Left lobe of liver (tissue), 2 donors: Measurements from ENCODE around the gene PDCL2. TPM values are rescaled to one million over a fixed set of nuclear protein-coding genes. Genes with fewer than 3 reads are reported as not detected.
A peak's percentile ranks its signal among the peaks of the same experiment; 100 is the strongest.
"Not testable (repeated sequence)": the region's sequence is repeated elsewhere in the genome, so short reads cannot be mapped to it uniquely, and the experiment has no call there.

Experiments
- ATAC-seq: fragments of 200-7000 bp; cut with Tn5 transposase; one replicate; pipeline ENCODE4 v1.9.1; 2020; ENCODE audit warnings: mild to moderate bottlenecking, moderate library complexity
- DNase-seq: peaks from one replicate; pipeline ENCODE4 v3.0.0-alpha.2; 2020; ENCODE audit warnings: low spot score
- total RNA-seq: library from RNA; stranded (reverse); gene quantifications from one replicate; pipeline ENCODE4 v1.2.1, GENCODE V29; 2021
- donor health status: DM: no; HTN: no; CAD: no; lungs with moderate emphysema.
- donor health status: DM: no; HTN: yes; CAD: no.

Gene PDCL2, protein sequence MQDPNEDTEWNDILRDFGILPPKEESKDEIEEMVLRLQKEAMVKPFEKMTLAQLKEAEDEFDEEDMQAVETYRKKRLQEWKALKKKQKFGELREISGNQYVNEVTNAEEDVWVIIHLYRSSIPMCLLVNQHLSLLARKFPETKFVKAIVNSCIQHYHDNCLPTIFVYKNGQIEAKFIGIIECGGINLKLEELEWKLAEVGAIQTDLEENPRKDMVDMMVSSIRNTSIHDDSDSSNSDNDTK
- total RNA-seq: not detected

DNA sequence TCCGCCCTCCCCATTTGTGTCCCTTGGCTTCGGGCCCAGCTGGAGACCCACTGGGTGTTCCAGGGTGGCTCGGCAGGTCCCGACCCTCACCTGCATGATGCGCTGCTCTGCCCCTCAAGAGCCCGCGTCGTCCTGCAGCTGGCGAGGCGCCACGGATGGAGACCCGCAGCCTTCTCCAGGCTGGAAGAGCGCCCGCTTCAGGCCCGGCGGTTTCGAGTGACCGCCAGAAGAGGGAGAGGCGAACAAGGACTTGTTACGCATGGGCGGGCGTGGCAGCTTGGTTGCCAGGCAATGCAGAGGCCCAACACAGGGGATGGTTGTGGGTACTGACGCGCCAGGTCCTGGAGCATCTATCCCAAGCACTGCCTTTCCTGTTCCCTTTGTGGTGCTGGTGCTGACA is at the start of gene PDCL2:
Gene PDCL2 (minus strand): TSS at position 232 of the 400 bp plus-strand sequence. CDS start 136 bp downstream, at position 96.
- DNase-seq (no peak), ATAC-seq (no peak)

DNA sequence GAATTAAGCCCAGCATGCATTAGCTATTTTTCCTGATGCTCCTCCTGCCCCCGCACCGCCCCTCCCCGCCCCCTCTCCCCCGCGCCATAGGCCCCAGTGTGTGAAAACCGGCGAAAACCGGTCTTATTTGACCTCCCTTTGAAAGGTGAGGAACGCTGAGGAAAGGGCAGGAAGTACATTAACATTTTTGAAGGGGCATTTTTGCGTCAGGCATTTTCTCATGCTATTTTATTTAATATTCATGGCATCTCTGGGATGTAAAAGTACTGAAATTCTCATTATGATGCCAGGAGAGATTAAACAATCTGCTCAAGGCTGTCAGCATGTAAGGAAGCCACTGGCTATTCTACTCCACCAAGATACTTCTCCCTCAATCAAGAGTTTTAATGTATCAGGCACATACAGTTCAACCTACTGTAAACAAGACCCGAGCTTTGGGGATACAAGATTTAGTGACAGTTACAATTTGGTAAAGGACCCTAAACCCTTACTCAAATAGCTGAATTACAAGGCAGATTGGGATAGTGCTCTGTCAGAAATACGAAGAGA is 45.3 kb upstream of the PDCL2 start:
- DNase-seq: no peak
- no peak for ATAC-seq

DNA sequence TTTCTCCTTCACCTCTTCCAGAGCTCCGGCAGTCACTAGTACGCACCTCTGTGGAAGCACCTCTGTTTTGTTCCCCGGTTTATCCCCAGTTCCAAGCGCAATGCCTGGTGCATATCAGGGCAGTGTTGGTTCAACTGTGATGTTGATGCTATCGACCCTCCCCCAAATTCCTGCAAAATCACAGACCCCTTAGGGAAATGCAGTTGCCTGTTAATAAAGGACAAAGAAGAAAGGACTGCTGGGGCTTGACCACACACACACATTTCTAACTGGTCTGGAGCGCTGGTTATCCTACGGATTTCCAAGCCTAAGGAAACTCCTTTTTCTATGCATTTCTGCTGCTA is 44.6 kb upstream of the PDCL2 start:
- DNase-seq: no peak
- no peak for ATAC-seq

DNA sequence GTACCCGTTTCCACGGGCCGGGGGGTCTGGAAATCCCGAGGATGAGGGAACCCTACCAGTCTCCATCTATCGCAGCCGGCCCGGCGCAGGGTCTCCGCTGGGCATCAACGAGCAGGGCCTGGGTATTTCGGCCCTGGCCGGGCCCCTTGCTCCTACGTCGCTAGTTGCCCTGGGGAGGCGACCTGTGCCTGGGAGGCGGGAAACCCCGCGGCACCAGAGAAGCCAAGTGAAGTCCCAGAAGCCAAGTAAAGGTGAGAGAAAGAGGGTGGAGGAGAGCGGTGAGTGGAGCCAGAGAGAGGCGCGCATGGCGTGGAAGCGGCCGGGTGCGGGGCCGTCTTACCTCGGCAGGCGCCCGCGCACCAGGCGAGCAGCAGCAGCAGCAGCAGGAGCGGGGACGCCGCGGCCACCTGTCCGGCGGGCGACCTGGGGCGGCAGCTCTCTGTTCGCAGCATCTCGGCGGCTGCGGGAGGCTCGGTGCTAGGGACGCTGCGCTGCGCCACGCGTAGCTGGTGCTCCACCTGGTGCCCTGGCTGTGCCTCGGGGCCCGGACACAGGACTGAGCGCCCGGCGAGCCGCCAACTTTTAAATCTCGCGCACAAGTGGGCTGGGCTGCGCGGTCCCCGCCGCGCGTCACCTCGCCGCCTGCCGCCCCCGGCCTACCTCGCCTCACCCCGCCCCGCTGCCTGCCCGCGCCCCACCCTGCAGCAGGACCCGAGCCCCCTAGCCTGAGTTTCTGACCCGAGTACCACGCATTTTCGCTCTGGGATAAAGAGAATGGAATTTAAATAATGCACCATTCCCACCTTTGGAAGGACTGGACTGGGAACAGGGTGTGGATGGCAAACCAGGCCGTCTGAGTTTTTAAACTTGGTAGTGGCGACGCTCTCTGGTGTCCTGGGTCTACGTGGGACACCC is 44.0 kb upstream of the PDCL2 start, which contains the start of gene NMU:
Gene NMU (minus strand): TSS at position 558 of the 915 bp plus-strand sequence. CDS start 106 bp downstream, at position 452.
- peak; percentile 70 for ATAC-seq
- DNase-seq: peak; percentile 46

DNA sequence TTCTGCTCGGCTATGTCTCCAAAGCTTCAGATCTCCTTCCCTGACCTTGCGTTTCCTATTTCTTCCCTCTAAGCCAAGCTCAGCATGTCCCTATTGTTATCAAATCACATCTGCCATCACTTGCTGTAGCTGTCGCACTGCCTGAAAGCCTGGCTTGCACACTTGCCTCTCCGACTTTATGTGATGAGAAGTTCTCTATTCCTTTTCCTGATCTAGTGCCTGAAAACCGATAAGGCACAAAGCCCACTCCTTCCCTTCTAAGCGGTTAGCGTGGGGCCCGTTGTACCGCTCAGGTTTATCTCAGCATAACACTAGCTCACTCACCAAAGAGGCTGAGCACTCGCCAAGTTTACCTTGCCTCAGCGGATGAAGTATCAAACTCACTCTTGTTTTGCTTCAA is 43.2 kb upstream of the PDCL2 start:
- no peak for ATAC-seq
- DNase-seq: no peak

DNA sequence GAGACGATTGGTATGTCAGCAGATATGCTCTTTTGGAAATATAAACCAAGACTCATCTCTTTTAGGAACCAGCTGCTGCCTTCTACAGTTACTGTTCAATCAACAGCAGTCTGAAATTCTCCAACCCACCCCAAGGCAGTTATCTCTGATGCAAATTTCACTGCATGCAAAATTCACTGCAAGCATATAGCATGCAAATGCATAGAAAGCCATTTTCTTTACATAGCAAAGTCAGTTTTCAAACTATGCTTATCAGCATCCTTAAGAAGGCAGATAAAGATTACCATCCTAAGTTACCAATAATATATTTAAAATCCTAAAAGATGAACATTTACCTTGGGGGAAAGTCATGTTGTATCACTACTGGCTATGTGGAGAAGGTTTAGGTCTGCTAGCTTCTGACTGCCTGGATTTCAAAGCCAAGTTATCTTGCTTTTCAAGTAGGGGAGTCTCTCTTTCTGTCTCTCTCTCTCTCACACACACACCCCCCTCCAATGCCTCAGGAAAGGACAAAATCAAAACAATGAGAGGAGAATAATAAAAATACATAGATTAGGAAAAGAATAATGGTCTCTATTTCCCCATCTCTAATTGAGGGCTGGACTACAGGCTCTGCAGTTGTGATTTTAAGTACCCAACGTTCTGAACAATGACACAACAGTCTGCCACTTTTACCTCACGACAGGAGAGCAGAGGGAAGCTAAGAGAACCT is 42.5 kb upstream of the PDCL2 start:
- DNase-seq (no peak), ATAC-seq (no peak)

DNA sequence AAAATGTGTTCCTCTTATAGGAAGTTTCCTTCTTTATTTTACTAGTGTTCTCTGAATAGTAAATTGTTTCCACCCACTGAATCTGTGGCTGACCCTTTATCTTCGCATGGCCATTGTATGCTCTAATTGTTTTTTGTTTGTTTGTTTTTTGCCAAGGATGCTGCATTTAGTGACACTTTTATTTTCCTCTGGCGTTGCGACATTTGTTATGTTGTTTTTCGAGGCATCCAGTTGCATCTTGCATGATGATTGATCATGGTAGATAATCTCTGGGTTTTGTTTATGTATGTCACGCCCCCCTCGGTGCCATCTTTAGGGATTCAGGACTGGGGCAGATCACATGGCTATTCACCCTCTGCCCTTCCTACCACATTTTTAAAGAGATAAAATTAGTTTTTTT is 41.9 kb upstream of the PDCL2 start:
- no peak for DNase-seq
- ATAC-seq: no peak

DNA sequence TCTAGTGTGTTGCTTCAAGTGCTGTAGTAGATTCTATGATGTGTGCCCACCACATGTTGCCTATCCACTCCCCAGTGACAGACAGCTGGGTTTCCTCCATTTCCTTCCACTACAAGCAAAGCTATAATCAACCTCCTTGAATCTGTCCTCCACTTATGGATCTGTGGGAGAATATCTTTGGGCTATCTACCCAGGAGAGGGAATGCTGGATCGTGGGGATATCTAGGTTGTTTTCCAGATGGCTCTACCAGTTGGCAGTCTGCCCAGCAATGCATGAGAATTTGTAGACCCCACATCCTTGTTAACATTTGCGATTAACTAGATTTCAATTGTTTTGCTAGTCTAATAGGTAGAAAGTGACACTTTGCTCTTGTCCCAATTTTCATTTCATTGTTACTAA is 33.8 kb upstream of the PDCL2 start:
- no peak for ATAC-seq
- no peak for DNase-seq

DNA sequence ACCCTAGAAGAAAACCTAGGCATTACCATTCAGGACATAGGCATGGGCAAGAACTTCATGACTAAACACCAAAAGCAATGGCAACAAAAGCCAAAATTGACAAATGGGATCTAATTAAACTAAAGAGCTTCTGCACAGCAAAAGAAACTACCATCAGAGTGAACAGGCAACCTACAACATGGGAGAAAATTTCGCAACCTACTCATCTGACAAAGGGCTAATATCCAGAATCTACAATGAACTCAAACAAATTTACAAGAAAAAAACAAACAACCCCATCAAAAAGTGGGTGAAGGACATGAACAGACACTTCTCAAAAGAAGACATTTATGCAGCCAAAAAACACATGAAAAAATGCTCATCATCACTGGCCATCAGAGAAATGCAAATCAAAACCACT is 32.0 kb upstream of the PDCL2 start:
- not testable (repeated sequence) for ATAC-seq, DNase-seq

DNA sequence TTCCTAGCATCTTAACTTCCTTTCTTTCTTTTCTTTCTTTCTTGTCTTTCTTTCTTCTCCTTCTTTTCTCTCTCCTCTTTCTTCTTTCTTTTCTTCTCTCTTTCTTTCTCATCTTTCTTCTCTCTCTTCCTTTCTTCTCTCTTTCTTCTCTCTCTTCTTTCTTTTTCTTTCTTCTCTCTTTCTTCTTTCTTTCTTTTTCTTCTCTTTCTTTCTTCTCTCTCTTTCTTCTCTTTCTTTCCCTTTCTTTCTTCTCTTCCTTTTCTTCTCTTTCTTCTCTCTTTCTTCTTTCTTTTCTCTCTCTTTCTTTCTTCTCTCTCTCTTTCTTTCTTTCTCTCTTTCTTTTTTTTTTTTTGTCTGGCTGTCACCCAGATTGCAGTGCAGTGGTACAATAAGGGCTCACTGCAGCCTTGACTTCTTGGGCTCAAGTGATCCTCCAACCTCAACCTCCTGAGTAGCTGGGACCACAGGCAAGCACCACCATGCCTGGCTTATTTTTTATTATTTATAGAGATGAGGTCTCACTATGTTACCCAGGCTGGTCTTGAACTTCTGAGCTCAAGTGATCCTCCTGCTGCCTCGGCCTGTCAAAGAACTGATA is 26.6 kb upstream of the PDCL2 start:
- no peak for ATAC-seq
- DNase-seq: no peak

DNA sequence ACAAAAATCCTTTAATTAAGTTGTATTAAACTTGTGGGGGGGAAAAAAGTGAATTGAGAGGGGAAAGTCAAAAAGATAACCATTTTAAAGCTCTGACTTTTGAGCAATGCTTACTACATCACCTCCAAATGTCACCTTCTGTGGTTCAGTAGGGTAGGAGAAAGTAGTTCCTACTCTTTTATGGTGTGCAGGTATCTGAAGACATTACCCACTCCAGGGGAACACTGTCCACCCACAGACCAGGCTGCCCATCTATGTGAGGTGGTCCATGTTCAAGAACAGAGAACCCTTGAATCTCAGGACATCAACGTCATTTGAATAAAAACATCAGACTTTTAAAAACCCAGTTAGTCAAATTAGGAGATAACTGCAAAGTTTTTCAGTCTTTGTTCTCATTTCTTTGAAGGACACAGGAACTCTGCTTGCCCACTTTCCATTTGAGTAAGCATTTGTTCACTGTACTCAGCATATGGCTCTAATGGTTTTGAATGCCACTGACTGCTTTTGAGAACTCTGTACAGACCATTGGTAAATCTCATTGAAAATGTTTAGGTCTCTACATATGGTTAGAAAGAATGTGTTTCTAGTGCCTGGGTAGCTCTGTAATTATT is 25.6 kb upstream of the PDCL2 start:
- ATAC-seq: no peak

DNA sequence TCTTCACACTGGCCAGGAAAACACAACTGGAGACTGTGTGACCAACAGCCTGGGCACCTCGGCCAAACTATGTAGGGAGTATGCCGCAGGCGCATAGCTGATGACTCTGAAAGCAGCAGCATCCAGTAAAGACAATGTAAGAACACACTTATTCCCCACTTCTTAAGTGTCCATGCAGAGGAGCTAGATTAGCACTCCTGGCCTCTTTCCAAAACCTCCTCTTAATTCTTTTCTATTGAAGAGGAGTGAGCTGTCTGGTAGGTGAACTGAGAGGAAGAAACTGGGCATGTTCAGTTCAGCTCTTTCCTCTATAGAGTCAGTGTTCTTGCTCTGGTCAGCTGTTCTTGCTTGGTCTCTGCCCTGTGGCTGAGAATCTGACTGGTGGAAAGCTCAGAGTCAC is 23.0 kb upstream of the PDCL2 start:
- DNase-seq (no peak), ATAC-seq (no peak)

More for the DNA sequence above, 25.6 kb upstream of the PDCL2 start:
- DNase-seq: no peak

DNA sequence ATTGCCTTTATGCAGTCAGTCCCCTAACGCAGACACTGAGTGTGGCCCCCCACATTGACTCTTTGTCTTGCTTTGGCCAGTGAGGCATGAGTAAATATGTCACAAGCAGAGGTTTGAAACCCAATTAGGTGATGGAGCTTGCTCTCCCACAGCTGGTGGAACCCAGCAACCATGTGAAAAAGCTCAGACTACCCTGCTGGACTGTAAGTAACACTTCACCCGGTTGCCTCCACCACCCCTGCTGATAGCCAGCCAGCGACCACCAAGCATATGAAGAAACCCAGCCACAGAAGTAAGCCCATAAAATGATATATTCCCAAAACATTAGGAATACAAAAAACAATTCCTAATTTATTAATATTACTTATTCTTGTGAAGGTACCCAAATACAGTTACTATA is 21.6 kb upstream of the PDCL2 start:
- ATAC-seq: no peak

DNA sequence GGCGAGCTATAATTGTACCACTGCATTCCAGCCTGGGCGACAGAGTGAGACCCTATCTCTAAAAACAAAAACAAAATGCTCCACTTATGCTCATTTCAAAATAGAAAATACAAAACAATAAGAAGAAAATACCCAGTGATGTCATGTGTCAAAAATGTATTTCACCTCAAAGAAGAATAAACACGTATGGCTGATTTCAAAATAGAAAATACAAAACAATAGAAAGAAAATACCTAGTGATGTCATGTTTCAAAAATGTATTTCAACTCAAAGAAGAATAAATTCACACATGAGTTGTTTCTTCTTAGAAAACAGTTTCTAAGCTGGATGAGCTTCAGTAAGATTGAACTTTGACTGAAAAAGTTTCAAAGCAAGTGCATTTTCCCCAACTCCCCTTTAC is 20.3 kb upstream of the PDCL2 start:
- DNase-seq: no peak

More for the DNA sequence above, 21.6 kb upstream of the PDCL2 start:
- DNase-seq: no peak

DNA sequence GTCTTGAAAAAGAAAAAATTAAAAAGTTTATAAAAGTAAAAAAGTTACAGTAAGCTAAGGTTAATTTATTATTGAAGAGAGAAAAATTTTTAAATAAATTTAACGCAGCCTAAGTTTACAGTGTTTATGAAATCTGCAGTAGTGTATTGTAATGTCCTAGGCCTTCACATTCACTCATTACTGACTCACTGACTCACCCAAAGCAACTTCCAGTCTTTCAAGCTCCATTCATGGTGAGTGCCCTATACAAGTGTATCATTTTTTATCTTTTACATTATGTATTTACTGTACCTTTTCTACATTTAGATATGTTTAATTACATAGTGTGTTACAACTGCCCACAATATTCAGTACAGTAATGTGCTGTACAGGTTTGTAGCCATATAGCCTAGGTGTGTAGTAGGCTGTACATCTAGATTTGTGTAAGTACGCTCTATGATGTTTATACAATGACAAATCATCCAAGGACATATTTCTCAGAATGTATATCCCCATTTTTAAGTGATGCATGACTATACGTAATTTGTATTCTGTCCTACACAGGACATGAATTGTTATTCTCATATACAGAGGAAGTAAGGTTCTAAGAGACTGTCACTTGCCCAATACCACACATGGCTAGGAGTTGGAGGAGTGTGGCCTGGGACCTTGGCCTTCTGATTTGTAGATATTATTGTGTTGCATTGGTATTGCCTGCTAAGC is 19.5 kb upstream of the PDCL2 start:
- DNase-seq (no peak), ATAC-seq (no peak)

More for the DNA sequence above, 20.3 kb upstream of the PDCL2 start:
- ATAC-seq: no peak

DNA sequence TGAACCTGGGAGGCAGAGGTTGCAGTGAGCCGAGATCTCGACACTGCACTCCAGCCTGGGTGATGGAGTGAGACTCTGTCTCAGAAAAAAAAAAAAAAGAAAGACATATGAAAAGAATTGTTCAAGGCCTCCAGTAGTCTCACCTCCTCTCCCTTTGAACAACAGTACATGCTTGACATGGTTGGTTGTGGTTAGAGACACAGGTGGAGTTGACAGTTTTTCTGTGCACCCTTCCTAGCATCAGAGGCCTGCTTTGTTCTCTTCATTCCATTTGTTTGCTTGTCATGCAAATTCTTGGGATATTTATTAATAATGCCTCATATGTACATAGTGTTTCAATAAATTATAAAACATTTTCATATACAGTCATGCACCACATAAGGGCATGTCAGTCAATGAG is 18.3 kb upstream of the PDCL2 start:
- ATAC-seq: no peak
- no peak for DNase-seq

DNA sequence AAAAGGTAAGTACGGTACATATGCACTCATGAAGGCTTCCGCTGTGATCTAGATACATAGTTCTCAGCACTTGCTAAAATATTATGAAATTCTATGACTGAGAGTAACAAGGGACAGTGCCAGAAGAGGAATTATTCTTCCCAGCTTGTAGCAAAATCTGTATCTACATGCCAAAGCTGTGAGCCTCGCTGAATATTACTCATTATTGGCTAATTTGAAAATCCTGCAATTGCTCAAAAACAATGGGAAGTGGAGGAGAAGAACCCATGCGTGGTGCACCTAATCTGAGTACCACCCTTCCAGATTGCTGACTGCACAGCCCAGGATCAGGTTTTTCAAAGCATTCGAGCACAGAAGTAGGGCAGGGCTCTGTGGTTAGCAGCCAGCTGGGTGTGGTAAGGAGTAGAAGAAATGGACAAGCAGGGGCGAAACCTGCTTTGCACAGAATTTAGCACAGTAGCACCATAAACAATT is 17.4 kb upstream of the PDCL2 start:
- DNase-seq (no peak), ATAC-seq (no peak)

DNA sequence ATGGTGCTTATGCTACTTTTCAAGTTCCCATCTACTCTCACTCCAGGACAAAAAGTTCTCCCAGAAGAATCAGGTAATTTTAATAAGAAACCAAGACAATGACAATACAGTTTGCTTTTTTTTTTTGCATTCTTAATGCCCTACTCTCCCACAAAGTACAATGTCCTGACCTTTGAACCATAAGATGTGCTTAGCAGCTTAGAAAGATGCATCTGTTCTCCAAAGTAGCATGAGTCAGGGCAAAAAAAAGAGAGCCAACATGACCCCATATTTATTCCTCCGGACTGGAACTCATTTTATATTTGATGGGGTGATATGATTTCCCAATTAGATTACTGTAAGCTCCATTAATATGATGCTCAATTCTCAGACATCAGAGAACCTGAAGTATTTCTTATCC is 16.5 kb upstream of the PDCL2 start:
- no peak for DNase-seq
- ATAC-seq: no peak

DNA sequence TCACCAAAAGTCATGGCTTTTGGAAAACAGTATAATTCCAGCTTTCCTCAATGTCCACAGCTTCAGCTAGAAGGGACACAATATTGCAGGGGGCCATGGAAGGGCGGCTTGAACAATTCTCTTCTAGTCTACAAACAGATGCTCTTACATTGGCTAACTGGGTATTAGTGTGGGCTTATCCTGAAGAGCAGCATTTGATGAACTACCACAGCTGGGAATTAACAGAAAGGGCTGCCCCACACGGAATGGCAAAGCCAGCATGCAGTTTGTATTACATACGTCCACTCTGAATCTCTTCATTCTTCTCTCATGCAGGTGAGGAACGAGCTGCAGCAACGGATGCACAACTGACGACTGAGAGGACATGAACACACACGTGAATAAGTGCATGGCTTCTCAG is 13.0 kb upstream of the PDCL2 start:
- ATAC-seq (no peak), DNase-seq (no peak)

DNA sequence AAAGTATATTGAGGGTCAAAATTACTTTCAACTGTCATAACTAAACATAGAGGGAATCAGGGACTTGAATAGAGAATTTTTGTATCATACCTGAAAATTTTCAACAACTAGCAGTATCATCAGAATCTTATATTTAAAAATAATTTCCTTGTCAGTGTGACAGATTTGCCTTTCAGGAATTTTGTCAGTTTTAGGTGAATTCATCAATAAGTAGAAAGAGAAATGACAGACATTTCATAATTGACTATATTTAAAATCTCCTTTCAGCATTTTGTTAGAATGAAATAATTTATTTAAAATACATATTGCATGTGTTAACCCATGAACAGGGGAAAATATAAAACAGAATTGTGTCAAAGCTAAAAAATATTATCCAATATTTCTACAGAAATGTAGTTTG is 8.6 kb upstream of the PDCL2 start:
- ATAC-seq: no peak

More for the DNA sequence above, 8.6 kb upstream of the PDCL2 start:
- no peak for DNase-seq
